HG02798 (cell line): Measurements from ENCODE around the gene MEIS2.

Source experiments
- ATAC-seq: cut with Tn5 transposase; IDR thresholded peaks from one replicate; pipeline ENCODE4 v1.9.1; 2021; ENCODE audit warnings: mild to moderate bottlenecking; ENCODE audit not compliant: unreplicated experiment, poor library complexity

MEIS2 gene

DNA sequence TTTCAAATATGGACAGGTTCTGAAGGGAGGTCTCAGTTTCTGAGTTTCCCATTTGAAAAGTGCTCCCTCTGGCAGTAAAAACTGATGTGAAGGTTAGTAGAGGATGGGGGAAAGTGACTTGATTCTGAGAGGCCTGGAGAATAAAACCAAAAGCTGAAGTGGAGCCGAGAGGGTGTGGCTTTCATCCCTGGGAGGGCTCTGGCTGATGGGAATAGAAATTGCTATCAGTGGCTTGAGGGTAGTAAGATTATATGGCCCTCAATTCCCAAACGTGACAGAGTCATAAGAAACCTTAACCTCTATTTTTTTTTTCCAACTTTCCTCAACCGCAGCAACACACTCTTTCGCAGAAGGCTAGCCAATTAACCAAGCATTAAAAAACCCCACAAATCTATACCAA, 185.9 kb downstream of the MEIS2 start:
- ATAC-seq = no peak

DNA sequence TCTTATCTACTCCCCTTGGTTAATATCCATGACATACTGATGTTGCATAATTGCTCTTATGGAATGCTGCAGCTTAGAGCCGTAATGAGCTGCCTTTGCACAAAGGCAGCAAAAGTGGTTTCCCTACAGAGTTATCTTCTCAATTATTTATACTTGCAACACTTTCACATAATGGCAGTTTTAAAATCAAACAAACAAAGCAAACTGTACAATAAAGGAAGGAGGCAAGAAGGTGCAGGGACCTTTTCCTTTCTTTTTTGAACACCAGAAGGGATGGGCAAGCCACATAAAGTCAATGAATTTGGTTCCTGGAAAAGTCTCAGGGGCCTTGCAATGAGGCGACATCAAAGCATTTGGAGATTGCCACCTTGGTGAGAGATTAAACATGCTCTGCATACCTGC, 188.0 kb downstream of the MEIS2 start:
- no peak for ATAC-seq

DNA sequence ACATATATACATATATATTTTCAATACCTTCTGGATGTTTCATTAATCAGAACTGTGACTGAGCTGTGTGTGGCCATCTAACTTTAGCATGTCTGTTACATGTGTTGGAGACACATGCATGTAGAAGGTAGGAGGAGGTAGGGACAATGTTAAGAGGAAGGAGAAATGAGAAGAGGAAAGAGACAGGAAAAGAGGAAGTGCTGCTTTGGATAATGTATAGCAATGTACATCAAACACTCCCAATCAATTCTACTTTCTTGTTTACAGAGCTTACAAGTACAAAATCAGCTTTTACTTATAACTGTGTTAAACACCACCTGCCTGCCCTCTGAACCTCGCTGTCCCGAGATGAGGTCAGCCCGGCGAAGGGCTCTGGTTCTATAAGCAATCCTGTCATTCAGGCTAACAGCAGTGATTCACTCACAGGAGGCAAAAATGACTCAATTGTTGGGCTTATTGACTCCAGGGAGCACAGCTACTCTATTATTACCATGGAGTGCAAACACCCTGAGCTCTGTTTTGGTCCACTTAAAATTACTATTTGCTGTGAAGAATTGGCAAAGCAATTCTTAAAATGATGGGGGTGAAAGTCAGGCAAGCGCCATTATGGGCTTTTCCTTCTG, 188.9 kb downstream of the MEIS2 start:
- no peak for ATAC-seq

DNA sequence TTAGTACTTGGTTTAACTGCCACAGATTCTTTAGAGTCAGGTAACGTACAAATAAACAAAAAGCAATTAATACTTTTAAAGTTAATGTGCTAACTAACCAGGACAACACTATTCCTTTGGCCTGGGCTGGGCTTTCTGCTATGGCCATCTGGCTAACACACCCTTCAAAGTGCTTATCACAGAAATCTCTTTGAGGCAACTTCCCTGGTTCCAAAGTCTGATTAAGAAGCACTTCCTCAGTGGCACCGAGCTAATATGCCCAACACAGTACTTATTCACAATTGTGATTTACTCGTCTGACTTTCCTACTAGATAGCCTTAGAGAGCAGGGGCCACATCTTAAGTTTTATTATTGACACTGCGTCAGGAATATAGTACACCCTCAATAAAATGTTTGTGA, 191.4 kb downstream of the MEIS2 start:
- no peak for ATAC-seq

DNA sequence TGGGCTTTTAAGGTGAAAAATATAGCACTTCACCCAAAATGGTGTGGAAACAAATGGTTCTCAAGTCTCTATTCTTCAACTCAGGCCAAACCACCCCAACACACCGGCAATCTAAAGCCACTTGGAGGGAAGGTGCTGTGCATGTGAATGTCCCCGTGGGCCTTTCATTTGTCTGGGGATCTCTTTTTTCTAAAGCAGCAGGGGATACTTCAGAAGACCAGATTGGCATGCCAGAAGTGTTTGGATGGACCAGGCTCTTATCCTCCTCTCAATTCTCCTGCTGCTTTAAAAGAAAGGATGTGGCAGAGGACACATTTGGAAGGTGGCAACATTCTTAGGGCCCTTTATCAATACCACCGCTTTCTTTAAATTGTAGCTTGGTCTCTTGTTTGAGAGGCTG, 193.1 kb downstream of the MEIS2 start:
- ATAC-seq = no peak

DNA sequence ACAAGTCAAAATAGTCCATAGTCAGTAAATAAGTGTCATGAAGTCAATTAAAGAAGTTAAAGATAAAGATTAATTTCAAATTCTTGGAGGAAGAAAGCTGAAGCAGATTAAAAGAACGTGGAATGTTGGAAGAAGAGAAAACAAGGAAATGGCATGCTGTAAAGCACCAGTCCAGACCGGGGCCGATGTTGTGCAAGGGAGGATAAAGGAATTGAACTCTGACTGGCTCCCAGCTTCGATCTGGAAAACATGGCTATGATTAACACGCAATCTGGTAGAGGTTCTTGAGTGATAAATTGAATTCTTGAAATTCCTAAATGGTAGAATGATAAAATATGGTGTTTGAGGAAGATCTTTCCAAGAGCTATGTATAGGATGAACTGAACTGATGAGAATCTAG, 194.4 kb downstream of the MEIS2 start:
- no peak for ATAC-seq

DNA sequence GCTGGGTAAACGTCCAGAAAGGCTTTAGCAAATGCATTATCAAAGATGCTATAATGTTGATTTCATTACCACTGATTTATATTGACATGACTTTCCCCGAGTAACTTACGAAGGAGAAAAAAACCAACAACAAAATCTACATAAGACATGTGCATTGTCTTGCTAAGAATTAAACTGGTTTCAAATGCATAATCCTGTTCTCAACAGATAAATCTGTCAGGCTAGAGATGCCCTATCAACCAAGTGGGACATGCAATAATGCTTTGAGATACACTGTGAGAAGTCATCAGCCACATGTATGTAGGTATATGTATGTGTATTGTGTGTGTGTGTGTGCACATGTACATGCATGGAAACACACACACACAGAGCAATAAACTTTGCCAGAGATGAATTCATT, 195.6 kb downstream of the MEIS2 start:
- ATAC-seq = no peak

DNA sequence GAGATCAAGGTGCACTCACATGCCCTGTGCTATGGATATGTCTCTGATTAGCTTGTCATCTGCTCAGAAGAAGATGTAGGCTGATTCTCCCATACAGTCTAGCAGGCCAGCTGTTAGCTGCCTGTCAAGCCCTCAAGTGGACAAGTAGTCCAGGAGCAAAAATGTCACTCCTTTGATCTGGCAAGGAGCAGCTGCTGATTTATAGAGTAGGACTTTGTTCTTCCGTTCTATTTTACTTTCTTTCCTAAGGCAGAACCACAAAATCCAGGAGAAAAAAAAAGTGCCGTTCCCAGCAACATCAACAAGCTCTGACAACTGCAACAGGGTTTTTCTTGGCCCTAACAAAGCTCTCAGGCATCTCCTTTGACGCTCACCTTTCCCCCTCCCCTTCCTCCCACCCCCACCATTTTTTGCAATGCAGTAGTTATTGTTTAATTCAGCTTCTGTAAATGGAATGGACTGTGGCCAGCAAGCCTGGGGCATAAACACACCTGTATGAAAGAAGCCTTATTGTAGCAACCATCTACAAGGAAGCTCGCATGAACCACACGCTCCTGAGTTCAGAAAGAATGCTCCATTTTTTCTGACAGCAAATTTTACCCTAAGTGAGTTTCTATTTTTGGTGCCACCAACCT, 196.3 kb downstream of the MEIS2 start:
- no peak for ATAC-seq

DNA sequence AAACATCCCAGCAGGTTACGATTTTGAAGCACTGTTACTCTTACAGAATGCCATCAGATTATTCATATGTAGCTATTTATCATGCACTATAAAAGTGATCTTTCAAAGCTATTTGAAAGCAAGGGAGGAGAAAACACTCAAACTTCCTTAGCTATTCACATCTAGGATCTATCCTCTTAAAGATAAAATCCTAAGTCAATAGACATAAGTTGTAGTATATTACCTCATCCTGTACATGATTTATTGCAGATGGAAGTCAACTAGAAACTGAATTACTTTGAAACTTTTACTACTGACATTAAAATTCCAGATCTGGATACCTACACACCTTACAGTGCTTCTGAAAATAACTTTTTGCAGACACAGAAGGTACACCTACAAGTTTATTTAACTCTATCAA, 197.2 kb downstream of the MEIS2 start:
- no peak for ATAC-seq

DNA sequence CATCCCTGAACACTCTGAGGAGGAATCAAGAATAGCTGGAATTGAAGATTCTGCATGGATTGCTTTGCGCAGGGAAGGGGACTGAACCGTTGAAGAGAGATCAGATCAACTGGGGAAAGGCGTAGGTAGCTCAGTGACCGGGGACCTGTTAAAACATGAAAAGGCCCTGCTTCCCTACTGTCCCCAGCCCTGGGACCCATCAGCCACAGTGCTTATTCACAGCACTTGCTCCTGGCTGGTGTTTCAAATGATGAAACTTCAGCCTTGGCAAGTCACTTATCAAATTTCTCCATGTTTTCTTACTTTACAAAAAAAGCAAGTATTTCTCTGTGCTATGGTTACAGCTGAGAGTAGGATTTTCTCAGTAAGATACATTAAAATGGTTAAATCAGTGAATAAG, 199.3 kb downstream of the MEIS2 start:
- no peak for ATAC-seq

DNA sequence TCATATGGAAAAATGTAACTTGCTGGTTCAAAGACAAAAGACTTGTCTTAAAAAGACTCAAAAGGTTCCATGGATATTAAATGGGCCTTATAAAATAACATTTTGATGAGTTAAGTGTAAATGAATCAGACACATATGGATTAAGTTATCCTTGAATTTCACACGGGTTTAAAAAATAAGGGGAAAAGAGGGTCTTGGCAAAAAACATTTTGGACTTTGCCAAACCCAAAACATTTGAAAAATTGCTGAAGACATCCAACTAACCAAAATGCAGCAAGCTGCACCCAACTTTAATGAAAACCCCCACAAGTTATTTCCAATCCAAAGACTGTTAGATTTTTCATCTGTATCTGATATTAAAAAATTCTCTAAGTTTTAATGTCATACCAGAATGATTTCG, 200.7 kb downstream of the MEIS2 start:
- no peak for ATAC-seq

DNA sequence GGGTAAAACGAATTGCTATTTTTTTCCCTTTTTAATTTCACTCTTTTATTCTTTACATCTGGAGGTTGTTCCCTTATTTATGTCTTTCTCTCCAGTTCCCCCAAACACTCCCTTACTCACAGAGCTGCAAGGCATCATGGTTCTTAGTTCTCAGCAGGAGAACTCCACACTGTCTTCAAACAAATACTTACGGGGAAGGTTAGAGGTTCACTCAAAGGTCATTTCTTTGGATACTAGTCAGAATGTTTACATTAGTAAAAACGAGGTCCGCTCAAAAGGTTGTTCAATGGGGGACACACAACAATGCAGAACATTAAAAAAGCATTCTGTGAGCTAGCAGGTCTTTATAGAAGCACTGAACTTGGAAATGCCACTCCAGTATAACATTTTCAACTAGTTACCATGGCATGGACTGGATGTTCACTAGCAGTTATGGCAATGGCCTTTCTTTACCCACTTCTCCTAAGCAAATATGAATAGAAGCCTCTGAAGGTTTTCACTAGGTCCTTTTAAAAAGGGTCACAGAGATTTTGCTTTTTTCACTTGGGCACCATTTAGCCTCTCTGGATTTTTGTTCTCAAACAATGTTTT, 201.7 kb downstream of the MEIS2 start:
- ATAC-seq = no peak

DNA sequence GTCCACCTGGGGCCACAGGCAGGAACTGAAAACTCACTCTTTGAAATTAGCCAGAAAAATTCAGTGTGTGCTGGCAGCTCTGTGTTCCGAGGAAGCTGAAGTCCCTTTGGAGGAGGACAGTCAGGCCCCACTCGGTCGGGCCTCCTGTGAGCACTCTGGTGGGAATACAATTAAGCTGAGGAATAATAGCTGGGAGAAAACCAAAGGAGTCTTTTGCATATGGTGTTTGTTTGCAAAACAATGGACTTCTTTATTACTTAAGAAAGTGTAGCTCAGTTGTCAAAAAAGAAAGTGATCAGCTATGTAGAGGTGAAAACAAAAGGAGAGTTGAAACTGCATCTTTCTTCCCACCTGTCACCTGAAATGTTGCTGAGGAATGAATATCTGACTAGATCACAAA, 202.5 kb downstream of the MEIS2 start:
- no peak for ATAC-seq

DNA sequence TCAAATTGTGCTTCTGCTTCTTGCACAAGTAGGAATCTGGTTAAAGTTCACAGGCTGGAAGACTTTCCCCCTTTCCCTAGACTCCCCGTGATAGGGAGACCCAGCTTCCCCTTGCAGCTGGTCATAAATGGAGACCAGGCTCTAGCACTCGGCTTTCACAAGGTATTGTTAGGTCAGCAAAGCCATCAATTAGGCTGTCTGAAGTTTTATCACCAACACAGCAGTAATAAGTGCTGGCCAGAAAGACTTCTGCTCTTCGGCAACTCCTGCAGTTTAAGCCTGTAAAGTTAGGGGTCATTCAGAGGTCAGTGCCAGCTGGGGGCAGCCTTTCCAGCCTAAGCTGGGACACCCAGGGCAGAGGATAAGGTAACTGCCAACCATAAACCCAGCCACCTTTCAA, 203.4 kb downstream of the MEIS2 start:
- ATAC-seq = no peak

DNA sequence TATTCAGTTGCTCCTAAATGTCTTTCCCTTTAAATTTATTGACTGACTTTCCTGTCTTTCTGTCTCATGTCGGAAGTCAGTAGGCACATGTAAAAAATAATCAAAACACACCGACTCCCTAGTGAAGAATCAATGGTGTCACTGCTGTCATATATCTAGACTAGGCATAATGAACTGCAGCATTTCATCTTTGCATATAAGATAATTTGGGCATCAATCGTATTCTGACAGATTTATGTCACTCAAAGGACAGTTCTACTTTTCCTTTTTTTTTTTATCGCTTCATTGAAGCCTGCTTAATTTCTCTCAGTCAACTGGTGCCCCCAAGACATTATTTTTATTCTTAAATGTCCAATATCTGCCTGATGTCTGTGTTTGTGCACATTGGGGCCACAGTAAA, 206.3 kb downstream of the MEIS2 start:
- ATAC-seq = no peak

DNA sequence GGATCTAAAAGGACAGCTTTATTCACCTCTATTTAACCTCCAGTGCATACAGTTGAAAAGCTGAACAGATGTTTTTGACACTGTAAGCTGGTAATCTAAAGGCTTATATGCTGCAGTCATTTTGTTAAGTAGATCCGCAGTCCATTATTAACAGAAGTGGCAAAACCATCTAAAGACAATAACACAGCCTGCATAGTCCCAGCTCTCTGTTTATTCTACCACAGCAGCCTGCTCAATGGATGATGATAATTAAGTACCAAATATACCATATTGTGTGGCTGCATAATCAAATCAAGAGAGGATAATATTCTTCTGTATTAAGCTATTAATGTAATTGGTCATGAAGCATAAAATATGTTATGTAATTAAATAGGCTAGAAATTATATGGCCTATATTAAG, 207.1 kb downstream of the MEIS2 start:
- ATAC-seq = no peak

DNA sequence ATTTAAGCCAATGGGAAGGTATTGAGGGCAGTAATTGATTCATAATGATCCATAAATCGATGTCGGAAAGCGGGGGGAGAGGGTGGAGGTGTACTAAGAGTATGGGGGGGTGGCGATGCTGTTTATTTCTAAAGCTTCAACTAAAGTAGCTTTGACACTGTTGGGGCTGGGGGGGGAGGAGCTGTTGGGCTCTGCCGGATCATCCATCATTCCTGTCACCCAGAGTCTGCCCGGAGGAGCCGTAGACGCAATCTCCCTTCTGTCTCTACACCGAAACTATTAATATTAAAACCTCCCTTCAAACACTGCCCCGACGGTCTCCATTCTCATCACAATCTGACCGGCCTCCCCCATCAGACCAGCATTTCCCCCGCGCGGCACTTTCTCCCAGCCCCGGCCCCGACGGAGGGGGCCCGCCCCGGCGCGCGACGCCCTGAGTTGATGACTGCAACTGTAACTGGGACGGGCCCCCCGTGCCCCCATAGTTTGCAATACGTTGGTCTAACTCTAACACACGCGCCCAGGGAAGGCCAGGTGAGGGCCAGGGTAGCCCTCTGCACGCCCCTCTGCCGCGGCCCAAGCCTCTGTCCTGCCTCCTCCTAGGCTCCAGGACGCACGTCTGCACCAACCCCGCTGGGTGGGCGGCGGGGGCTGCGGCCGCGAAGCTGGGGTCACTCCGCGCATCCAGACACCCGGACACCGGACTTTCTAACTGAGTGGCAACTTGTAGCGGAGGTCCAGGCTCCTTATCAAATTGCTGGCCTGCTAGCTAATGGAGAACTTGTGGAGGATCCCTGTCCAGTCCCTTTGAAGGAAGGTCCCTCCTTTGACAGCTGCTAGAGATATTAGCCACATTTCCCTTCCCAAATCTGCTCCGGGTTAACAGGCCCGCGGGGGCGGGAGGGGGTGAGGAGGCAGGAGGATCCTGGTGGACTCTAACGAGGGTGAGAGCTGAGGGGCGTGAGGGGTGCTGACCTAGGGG, 212.0 kb downstream of the MEIS2 start:
- no peak for ATAC-seq

DNA sequence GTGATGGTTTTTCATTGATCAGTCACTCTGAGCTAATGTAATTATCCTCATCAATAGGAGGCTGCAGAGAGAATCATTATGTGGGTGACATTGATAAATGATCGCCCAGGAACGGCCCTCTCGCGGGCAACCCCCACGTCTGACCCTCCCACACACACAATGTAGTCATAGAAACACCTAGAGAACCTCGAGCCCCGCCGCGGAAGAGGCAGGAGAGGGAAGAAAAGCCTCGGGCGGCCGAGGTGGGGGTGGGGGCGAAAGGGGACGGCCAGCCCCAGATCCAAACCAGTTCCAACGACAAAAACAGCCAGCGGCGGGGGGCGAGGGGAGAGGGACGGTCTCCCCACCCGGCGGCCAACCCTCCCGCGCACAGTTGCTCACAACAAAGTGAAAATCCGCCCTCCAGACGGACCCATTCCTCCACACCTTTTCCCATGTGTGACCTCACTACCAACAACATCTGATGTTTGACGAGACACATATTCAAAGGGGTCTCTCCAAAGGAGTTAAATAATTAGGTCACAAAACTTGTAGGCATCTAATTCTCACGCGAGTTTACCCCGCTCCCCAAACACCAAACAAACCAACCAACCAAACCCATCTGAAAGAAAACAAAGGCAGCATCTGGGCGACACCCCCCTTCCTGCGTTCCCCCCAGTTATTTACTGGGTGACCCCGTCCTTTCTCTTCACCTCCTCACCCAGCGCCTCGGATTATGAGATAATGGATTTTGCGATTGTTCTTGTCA, 213.0 kb downstream of the MEIS2 start:
- no peak for ATAC-seq

DNA sequence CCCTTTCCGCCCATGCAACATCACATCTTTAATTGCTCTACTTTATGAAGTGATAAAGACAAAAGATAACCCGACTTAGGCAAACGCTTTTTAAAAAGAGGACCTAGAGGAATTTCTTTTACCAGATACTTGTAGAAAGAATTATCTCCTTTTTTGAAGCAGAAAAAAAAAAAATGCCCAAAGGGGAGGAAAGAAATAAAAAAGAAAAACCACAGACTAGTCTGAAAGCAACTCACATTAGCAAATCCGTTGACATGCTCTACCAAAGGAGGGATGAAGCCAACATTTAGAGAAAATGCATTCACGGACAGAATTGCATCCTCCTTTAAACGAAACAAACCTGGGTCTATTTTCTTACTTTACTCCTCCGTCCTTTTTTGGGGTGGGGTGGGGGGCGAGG, 213.6 kb downstream of the MEIS2 start:
- ATAC-seq = no peak

DNA sequence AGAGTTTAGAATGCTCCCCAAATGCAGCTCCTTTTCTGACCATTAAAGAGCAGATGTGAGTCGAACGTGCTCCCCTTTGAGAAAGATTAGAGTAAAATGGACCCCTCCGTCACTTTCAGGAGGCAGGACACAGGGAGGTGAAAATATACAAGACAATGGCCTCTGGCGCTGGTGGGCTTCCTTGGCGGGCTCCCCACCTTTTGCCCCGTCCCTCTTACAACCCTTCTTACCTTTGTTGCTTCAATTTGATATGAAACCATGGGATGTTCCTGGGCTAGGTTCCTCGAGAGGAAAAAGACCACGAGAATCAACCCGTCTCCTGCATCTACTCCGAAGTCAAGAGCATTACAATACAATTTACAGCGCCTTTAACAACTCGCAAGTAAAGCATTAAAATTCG, 214.2 kb downstream of the MEIS2 start:
- no peak for ATAC-seq
